Measurements from ENCODE around the gene RPL32. TPM values are rescaled to one million over a fixed set of nuclear protein-coding genes. Genes with fewer than 3 reads are reported as not detected.
"Not testable (repeated sequence)": the region's sequence is repeated elsewhere in the genome, so short reads cannot be mapped to it uniquely, and the experiment has no call there.

RPL32 gene
- total and polyA plus RNA-seq, 4 donors: 1,163 to 3,171 (median 1,500) TPM

GRCh38 chr3:12793701-12794100 lies 47.7 kb downstream of the RPL32 start:
- DNase-seq (no peak), ATAC-seq (ENCODE audit: insufficient read depth, low FRiP score) (no peak)
- TF ChIP-seq CTCF (IDR thresholded peaks at IDR 0.05; ENCODE audit: control extremely low read depth, extremely low read depth): no peak
- H3K9me3 ChIP-seq (ENCODE audit: control insufficient read depth in 4 of 4, insufficient read depth in 3 of 4, low read length in 3 of 4): no peaks in the 10 kb centered on the region
- H3K4me1 ChIP-seq (ENCODE audit: control insufficient read depth in 5 of 5, insufficient read depth in 5 of 5, low read length in 5 of 5): peaks cover 0 to 4% (median 0%) of the 10 kb centered on the region in 5 donors
- H3K36me3 ChIP-seq (ENCODE audit: control insufficient read depth in 4 of 4, insufficient read depth in 4 of 4, low read length in 4 of 4): no peaks in the 10 kb centered on the region
- H3K27me3 ChIP-seq (ENCODE audit: control insufficient read depth in 3 of 3, insufficient read depth in 3 of 3, low read length in 2 of 3): no peaks in the 10 kb centered on the region
- WGBS, 2 donors: 85 to 89% methylated on average over 5 of the region's 5 CpGs
- no peak overlapping the region for H3K27ac ChIP-seq (ENCODE audit: low read depth in 1 of 2, low read length in 1 of 2)
- no peak overlapping the region for H3K4me3 ChIP-seq
- H3K9ac ChIP-seq (ENCODE audit: insufficient read depth in 1 of 2, low read length in 2 of 2): no peak overlapping the region

- no peak for DNase-seq
- H3K9me3 ChIP-seq (ENCODE audit: control insufficient read depth in 4 of 4, insufficient read depth in 3 of 4, low read length in 3 of 4): no peaks in the 10 kb centered on the region
- H3K36me3 ChIP-seq (ENCODE audit: control insufficient read depth in 4 of 4, insufficient read depth in 4 of 4, low read length in 4 of 4): no peaks in the 10 kb centered on the region
- TF ChIP-seq CTCF (IDR thresholded peaks at IDR 0.05; ENCODE audit: control extremely low read depth, extremely low read depth): no peak
- no peak for ATAC-seq (ENCODE audit: insufficient read depth, low FRiP score)
- no peak overlapping the region for H3K27ac ChIP-seq (ENCODE audit: low read depth in 1 of 2, low read length in 1 of 2)
- WGBS, 2 donors: 93 to 95% methylated on average over 1 of the region's 1 CpG
- peaks cover 0 to 2% (median 0%) of the 10 kb centered on the region in 5 donors for H3K4me1 ChIP-seq (ENCODE audit: control insufficient read depth in 5 of 5, insufficient read depth in 5 of 5, low read length in 5 of 5)
- no peak overlapping the region for H3K4me3 ChIP-seq
- H3K27me3 ChIP-seq (ENCODE audit: control insufficient read depth in 3 of 3, insufficient read depth in 3 of 3, low read length in 2 of 3): no peaks in the 10 kb centered on the region
- H3K9ac ChIP-seq (ENCODE audit: insufficient read depth in 1 of 2, low read length in 2 of 2): no peak overlapping the region
Observed at GRCh38 chr3:12791430-12791829, 49.9 kb downstream of the RPL32 start.

- H3K27me3 ChIP-seq (ENCODE audit: control insufficient read depth in 3 of 3, insufficient read depth in 3 of 3, low read length in 2 of 3); H3K9me3 ChIP-seq (ENCODE audit: control insufficient read depth in 4 of 4, insufficient read depth in 3 of 4, low read length in 3 of 4); H3K27ac ChIP-seq (ENCODE audit: low read depth in 1 of 2, low read length in 1 of 2); H3K4me1 ChIP-seq (ENCODE audit: control insufficient read depth in 5 of 5, insufficient read depth in 5 of 5, low read length in 5 of 5); H3K4me3 ChIP-seq; H3K9ac ChIP-seq (ENCODE audit: insufficient read depth in 1 of 2, low read length in 2 of 2); DNase-seq; ATAC-seq (ENCODE audit: insufficient read depth, low FRiP score); H3K36me3 ChIP-seq (ENCODE audit: control insufficient read depth in 4 of 4, insufficient read depth in 4 of 4, low read length in 4 of 4): not testable (repeated sequence)
- WGBS, 2 donors: 85 to 89% methylated on average over 23 of the region's 23 CpGs
Observed at GRCh38 chr3:12787967-12788690, 53.2 kb downstream of the RPL32 start.

GRCh38 chr3:12787346-12787745 lies 54.0 kb downstream of the RPL32 start:
- H3K27ac ChIP-seq (ENCODE audit: low read depth in 1 of 2, low read length in 1 of 2); H3K9ac ChIP-seq (ENCODE audit: insufficient read depth in 1 of 2, low read length in 2 of 2); ATAC-seq (ENCODE audit: insufficient read depth, low FRiP score); H3K27me3 ChIP-seq (ENCODE audit: control insufficient read depth in 3 of 3, insufficient read depth in 3 of 3, low read length in 2 of 3); H3K9me3 ChIP-seq (ENCODE audit: control insufficient read depth in 4 of 4, insufficient read depth in 3 of 4, low read length in 3 of 4); H3K4me1 ChIP-seq (ENCODE audit: control insufficient read depth in 5 of 5, insufficient read depth in 5 of 5, low read length in 5 of 5); H3K4me3 ChIP-seq; H3K36me3 ChIP-seq (ENCODE audit: control insufficient read depth in 4 of 4, insufficient read depth in 4 of 4, low read length in 4 of 4): not testable (repeated sequence)
- peak; percentile 43 to 58 (median 45) for DNase-seq
- peak; percentile 10 for TF ChIP-seq CTCF (IDR thresholded peaks at IDR 0.05; ENCODE audit: control extremely low read depth, extremely low read depth)
- 40 to 54% methylated on average over 9 of the region's 9 CpGs for WGBS, 2 donors

Data from lung (tissue), 12 donors.